GM18498 (cell line): ENCODE results near the gene RNF208.

Experiments used
- ATAC-seq: cut with Tn5 transposase; IDR thresholded peaks from one replicate; pipeline ENCODE4 v1.9.1; 2021; ENCODE audit warnings: mild to moderate bottlenecking, moderate library complexity; ENCODE audit not compliant: unreplicated experiment

The RNF208 gene

DNA sequence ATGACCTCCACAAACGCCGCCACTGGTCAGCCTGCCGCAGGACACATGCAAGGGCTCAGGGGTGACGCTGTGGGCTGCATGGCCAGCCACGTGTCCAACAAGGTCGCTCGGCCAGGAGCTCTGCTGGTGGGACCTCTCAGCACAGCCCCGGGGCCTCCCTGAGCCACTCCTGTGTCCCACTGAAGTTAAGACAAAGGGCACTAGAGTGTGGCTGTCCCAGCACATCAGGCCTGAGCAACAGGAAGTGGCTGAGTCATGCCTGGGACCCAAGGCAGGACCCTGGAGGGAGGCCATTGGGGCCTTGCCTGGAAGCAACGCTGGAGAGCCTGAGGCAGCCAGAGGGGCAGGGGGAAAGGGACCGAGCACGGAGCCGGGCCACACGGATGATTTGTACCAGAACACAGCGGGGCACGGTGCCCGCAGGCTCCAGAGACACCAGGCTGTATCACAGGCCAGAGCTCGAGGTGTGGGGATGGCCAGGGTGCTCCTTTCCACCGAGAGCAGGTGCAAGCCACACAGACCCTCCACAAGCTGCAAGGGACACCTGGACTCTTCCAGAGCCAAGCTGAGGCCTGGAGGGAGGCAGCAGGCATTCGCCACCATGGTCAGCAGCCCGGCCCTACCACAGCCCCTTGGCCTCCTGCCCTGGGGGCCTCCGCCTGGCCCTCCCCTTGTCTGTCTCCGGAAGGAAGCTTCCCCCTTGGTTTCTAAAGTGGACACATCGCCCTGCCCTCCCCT is 43.7 kb downstream of the RNF208 start:
- no peak for ATAC-seq

DNA sequence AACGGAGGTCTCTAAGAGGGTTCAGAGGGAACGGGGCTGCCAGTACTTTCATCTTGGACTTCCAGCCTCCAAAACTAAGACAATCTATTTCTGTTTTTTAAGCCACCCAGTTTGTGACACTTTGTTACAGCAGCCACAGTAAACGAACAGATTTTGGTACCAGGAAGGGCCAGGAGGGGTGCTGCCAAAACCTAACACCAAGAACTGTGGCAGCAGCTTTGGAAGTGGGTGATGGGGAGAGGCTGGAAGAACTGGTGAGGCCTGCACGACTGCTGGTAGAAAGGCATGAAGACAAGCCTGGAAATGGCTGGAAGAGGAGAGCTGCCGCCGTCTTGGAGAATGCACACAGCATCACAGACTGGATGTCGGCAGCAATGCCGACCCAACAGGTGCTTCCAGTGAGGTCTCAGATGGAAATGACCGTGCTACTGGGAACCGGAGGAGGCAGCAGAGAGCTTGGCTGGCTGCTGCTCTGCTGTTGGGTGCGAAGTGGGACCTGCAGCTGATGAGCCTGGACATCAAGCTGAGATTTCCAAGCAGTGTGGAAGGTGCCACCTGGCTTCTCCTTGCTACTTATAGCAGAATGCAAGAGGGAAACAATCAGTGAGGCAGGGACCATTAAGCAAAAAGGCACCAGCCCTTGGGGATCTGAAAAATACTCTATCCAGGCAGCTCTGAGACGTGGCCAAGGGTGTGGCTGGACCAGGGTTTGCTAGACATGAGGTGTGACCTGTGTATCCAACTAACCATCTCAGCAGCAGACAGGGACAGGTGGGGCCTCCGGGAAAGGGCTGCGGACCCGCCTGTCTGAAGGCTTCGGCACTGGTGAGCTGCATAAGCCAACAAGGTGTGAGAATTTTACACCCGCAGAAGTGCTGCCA is 45.5 kb downstream of the RNF208 start:
- no peak for ATAC-seq

DNA sequence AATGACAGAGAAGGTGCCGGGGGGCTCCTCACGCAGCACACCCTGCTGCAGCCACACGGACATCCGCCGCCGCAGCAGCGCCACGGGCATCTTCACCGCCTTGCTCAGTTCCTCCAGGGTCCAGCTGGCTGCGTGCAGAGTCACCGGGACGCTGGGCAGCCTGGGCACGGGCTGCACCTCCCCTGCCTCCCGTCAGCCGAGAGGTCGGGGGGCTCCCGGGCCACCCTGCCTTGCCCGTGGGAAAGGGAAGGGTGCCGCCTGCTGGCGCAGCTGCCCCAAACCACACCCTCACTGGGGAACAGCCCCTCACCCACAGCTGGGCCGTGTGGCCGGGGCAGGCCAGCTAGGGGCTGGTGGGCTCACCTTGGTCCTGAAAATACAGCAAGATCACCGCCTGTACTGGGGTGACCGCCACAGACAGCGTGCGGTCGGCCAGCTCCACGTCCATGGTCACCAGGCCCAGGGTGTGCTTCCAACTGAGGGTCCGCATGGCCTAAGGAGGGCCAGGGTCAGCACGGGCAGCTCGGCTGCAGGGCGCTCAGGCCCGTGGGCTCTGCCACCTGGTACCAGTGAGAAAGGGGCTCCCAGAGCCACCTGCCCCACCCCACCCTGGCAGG is 46.6 kb downstream of the RNF208 start:
- ATAC-seq = no peak

DNA sequence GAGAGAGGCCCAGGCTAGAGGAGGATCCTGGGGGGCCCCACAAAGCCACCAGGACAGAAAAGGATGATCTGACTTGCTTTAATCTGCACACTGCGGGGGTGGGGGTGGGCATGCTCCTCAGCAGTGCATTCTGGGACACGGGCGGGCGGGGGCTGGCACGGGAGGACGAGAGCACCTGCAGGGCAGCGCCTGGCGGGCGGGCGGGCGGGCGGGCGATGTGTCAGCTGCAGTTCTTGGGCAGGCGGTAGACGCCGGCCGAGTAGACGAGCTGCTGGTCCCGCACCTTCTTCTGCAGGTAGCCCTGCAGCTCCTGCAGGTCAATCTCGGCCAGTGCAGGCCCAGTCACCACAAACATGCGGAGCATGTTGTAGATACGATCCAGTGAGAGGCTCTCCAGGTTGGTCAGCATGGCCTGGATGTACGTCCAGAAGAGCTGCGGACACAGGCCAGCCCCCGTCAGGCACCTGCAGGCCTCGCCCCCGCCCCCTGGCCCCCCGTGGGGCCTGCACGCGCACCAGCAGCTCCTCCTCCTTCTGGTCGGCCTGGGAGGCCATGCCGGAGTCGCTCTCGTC is 47.2 kb downstream of the RNF208 start:
- no peak for ATAC-seq

DNA sequence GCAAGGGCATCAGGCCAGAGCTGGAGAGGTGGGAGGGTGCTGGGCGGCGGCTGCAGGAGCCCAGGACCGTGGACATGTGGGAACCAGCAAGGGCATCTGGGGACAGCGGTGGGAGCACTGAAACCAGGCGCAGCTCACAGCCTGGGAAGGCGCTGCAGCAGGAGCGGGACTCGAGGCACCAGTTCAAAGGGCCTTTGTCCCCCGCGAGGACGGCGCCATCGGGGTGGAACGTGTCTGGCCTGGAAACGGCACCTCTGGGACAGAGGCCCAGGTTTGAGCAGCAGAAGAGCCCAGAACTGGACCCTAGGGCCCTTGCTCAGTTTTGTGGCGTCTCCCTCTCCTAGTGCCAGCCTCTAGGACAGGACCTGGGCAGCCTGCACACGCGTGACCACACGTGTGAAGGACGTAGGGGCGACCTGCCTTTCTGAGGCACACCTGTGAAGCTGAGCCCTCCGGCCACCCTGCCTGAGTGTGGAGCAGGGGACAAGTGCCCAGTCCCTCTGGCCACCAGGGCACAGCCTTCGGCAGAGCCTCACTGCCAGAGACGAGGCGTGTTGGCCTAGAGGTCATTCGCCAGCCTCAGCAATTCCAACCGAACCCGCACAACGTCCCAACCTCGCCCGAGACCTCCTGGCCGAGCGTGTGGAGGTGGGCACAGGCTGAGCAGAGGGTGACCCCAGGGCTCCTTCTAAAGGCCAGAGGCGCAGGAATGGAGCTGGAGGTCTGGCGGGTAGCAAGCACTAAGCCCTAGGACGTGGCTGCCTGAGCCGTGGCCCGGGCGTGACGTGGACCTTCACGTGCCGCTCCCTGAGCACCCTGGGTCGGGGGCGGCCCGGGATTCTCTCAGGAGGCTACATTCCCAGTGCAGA is 48.0 kb downstream of the RNF208 start:
- ATAC-seq = no peak

DNA sequence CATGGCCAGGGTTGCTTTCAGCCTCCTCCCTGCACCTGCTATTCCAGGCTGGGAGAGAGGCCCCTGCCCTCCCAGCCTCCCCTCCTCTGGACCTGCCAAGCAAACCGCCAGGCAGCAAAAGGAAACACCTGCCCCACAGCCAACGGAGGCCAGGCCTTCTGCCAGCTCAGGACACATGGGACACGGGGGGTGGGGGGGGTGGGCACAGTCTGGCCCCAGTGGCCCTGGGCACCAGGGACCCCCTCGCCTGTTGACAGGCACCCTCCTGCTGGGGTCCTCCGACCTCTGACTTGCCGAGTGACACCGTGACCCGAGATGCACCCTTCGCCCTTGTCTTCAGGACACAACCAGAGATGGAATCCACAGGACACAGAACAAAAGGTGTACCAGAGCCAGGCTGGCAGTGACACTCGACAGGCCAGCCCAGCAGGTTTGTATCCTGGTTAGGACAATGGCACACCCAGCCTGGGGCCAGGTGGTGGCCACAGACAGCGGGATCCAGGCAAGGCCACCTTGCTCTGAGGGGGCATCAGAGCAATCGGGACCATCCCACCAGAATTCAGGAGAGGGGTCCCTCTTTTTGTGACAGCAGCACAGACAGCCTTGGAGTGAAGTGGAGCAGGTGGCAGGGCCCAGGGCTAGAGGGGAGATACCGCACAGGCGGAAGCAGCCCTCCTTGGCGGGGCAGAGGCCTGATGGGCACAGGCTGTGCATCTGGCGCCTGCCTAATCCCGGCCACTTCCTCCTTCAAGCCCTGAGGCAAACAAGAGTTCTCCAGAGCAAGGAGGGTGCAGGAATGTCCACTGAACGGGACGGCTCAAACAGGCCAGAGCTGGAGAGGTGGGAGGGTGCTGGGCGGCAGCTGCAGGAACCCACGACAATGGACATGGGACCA is 48.9 kb downstream of the RNF208 start:
- no peak for ATAC-seq

DNA sequence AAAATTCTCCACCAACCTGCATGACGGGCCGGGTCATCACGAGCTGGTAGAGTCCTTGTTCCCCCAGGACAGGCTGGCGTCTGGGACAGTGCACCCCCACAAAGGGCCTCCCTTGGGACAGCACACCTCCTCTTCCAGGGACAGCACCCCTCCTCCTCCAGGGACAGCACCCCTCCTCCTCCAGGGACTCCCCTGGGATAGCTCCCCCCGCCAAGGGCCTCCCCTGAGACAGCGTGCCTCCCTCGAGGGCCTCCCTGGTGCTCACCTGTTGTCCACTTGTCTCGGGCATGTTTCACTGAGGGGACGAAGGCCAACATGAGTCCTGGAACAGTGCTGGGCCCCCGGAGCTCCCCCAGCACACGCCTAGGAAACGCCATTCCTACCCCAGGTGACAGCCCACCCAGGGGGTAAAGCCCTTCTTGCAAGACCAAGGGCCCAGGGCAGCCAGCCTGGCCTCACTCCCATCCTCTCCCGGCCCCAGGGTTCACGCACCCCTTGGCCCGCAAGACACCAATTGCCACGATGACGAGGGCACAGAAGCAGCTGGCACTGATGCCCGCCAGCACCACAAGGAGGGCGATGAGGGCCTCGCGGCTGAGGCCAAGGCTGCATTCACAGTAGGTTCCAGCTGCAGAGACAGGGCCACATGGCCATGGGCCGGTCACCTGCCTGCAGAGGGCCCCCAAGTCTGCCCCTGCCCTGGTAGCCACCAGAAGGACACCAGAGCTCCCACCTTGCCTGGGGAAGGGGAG is 50.7 kb downstream of the RNF208 start:
- ATAC-seq = no peak

DNA sequence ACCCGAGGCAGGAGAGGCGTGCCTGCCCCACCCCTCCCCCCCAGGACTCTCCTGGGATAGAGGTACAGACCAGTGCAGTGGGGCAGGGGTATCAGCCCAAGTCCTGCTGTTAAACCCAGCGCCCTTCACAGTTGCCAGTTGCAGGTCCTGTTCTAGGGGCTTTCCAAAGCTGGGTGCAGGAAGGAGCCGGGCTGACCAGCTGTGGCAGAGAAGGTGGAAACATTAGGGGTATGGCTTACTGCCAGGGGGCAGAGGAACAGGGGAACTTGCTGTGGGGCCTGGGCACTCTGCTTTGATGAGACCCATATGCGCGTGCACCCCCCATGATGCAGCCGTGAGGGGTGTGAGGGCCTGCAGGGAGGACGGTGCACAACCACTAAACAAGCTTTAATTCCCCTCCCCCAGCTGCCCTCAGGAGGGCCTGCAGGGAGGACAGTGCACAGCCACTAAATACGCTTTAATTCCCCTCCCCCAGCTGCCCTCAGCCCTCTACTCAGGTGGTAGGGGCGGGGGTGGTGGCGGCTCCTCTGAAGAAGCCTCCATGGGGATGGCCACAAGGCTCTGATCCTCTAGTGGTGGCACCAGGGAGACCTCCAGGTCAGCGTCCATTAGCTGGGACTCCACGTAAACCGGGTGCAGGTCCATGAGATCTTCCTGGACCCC is 51.4 kb downstream of the RNF208 start:
- ATAC-seq = no peak
